Tibial nerve (tissue), 4 donors: Measurements from ENCODE around the gene AGAP6. TPM values are rescaled to one million over a fixed set of nuclear protein-coding genes. Genes with fewer than 3 reads are reported as not detected.
A peak's percentile ranks its signal among the peaks of the same experiment; 100 is the strongest.
"Not testable (repeated sequence)": the region's sequence is repeated elsewhere in the genome, so short reads cannot be mapped to it uniquely, and the experiment has no call there.

Source experiments
- DNase-seq, 2 donors: peaks; one replicate each; pipeline ENCODE4 v3.0.0-alpha.2; 2019; ENCODE audit warnings: low spot score in 2 of 2
- H3K27ac ChIP-seq, 4 donors: fragments of 200-600 bp; sonication (generic) in 3 of 4; one replicate each; pipeline ENCODE4 v1.5.1; 2017 to 2019; ENCODE audit warnings: mild to moderate bottlenecking in 1 of 4
- H3K27me3 ChIP-seq, 2 donors: fragments of 200-600 bp; sonication (generic) in 1 of 2; one replicate each; pipeline versions ENCODE4 v1.5.1 to v1.6.0; 2017 to 2019
- H3K36me3 ChIP-seq, 3 donors: fragments of 200-600 bp; sonication (generic); one replicate each; pipeline ENCODE4 v1.5.1; 2018 to 2019
- H3K4me1 ChIP-seq, 4 donors: fragments of 200-600 bp; sonication (generic) in 3 of 4; one replicate each; pipeline ENCODE4 v1.5.1; 2017 to 2019
- H3K4me3 ChIP-seq, 4 donors: fragments of 200-600 bp; sonication (generic) in 3 of 4; one replicate each; pipeline ENCODE4 v1.5.1; 2017 to 2019; ENCODE audit warnings: mild to moderate bottlenecking in 1 of 4, moderate library complexity in 1 of 4
- H3K9me3 ChIP-seq, 4 donors: fragments of 200-600 bp; sonication (generic) in 3 of 4; one replicate each; pipeline ENCODE4 v1.5.1; 2017 to 2019
- EP300 ChIP-seq, 2 donors: sonication (generic); formaldehyde crosslinking; IDR thresholded peaks; one replicate each; pipeline ENCODE4 v1.6.1; 2017; ENCODE audit warnings: antibody characterized with exemption in 2 of 2, mild to moderate bottlenecking in 1 of 2
- WGBS, 2 donors: methylation state at CpG; one replicate each; pipeline ENCODE4 v1.1.5; 2018; 5-methylcytosine and 5-hydroxymethylcytosine counted together
- total RNA-seq, 4 donors: library from RNA; depleted of rRNA; stranded (reverse); fragments of >200 nt; gene quantifications; one replicate each; pipeline ENCODE4 v1.1.0, GENCODE V29; 2016
- TF ChIP-seq, protein P1 (sequence below), 5 experiments: fragments of 200-600 bp in 3 of 5; fragments of 450-650 bp in 2 of 5; sonication (generic) in 3 of 5; IDR thresholded peaks; one replicate each; pipeline ENCODE4 v1.5.1; 2016 to 2019; ENCODE audit warnings: antibody characterized with exemption in 5 of 5, mild to moderate bottlenecking in 3 of 5, moderate library complexity in 2 of 5

AGAP6 gene
- 10 to 100 TPM; 17.7 to 37.5 (median 28.7) TPM for total RNA-seq

DNA sequence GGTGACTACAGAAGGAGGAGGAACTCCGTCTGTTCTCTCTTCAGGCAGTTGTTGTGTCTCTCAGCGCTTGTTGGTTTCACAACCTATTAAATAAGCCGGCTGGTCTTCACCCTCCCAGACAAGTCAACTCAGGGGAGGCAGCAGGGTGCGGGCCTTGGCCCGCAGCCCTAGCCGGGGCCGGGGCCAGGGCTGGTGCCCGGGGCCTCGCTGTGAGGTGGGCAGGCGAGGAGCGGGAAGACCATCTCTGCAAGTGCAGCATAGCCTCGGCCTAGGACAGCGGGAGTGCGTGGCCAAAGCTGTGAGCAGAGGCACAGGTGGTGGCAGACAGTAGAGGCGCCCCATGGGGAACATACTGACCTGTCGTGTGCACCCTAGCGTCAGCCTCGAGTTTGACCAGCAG, at the start of gene AGAP6:
Gene AGAP6 (plus strand): TSS at position 31 of the 400 bp plus-strand sequence. CDS start 310 bp downstream, at position 341.
- H3K36me3 ChIP-seq, H3K4me1 ChIP-seq, DNase-seq, H3K4me3 ChIP-seq, H3K27me3 ChIP-seq, H3K27ac ChIP-seq, H3K9me3 ChIP-seq: not testable (repeated sequence)
- 95 to 96% methylated on average over 10 to 16 of the region's 18 CpGs for WGBS, 2 donors

DNA sequence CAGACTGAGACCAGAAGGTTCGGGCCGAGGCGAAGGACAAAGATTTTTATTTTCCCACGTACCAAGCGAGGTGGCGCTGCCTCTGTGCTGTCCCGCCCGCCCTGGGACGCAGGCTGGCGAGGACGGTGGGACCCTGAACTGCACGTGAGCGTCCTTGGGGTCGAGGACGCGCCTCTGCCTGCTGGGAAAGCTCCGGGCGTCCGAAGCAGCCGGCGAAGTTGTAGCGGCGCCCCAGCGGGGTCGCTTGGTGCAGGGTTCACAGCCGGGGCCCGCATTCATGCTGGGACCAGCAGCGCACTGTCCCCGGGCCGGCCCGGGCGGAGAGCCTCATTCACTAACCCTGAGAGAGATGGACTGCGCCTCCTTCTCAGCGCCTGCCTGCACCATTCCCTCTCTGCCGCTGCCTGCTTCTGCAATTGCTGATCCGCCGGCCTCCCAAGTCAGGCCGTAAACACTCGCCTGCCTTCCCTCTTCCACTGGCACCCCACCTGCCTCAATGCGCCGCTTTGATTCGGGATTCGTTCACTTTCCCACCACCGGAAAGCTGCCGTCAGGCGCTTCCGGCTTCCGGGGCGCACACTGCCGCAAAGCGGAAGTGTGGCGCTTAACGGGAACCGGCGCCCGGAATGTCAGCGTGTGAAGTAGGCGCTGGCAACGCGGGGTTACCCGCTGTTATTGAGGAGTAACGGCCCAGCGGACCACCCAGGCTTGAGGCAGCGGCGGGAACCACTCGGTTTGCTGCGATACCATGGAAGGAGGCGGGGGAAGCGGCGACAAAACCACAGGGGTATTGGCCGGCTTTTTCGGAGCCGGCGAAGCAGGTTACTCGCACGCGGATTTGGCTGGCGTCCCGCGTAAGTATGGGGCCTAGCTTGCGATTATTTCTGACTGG, 46.5 kb upstream of the AGAP6 start, which contains the start of the genes PARG and TIMM23B:
Gene PARG (minus strand): TSS at position 581 of the 892 bp plus-strand sequence. CDS start 302 bp downstream, at position 279.
Gene TIMM23B (plus strand): TSS at position 607 of the 892 bp plus-strand sequence. CDS start 142 bp downstream, at position 749.
- H3K4me3 ChIP-seq = peak within 1 kb of the TSS; percentile 59 to 86 (median 76)
- peak; percentile 42 to 52 for DNase-seq
- TF ChIP-seq EP300 (IDR thresholded peaks at IDR 0.05) = peak in 1 of 2 donors; percentile 86
- TF ChIP-seq, protein P1, sequence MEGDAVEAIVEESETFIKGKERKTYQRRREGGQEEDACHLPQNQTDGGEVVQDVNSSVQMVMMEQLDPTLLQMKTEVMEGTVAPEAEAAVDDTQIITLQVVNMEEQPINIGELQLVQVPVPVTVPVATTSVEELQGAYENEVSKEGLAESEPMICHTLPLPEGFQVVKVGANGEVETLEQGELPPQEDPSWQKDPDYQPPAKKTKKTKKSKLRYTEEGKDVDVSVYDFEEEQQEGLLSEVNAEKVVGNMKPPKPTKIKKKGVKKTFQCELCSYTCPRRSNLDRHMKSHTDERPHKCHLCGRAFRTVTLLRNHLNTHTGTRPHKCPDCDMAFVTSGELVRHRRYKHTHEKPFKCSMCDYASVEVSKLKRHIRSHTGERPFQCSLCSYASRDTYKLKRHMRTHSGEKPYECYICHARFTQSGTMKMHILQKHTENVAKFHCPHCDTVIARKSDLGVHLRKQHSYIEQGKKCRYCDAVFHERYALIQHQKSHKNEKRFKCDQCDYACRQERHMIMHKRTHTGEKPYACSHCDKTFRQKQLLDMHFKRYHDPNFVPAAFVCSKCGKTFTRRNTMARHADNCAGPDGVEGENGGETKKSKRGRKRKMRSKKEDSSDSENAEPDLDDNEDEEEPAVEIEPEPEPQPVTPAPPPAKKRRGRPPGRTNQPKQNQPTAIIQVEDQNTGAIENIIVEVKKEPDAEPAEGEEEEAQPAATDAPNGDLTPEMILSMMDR (IDR thresholded peaks at IDR 0.05) = peak in 1 of 5 experiments; percentile 28
- not testable (repeated sequence) for H3K27me3 ChIP-seq, H3K36me3 ChIP-seq, H3K9me3 ChIP-seq
- H3K4me1 ChIP-seq = peaks cover 0 to 29% (median 8%) of the 10 kb centered on the region in 4 donors
- 0% methylated on average over 47 to 58 of the region's 81 CpGs for WGBS, 2 donors
- H3K27ac ChIP-seq = peak within 1 kb of the TSS in 3 of 4 donors; percentile 54 to 74 (median 60)

DNA sequence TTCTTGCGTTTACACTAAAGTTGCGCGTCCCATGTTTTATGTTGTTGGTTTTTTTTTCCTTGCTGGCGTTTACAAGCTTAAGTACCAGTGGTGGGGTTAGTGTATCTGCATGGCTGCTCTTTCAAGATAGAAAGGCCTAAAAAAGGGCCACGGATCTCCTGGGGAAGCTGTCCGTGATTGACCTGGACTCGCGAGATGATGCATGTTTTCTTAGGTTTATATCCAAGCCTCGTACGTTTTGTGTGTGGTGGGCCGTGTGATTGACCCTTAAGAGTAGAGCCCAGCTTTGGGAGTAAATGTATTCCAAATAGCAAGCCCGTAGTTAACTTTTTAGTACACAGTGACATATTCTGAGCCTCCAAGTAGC, 45.9 kb upstream of the AGAP6 start:
- H3K9me3 ChIP-seq, H3K36me3 ChIP-seq, H3K27me3 ChIP-seq, DNase-seq: not testable (repeated sequence)
- H3K27ac ChIP-seq = peak overlapping the region in 2 of 4 donors; percentile 60 to 74
- WGBS, 2 donors = 0% methylated on average over 12 of the region's 12 CpGs
- H3K4me1 ChIP-seq = peaks cover 0 to 29% (median 8%) of the 10 kb centered on the region in 4 donors
- H3K4me3 ChIP-seq = peak overlapping the region; percentile 59 to 86 (median 76)

DNA sequence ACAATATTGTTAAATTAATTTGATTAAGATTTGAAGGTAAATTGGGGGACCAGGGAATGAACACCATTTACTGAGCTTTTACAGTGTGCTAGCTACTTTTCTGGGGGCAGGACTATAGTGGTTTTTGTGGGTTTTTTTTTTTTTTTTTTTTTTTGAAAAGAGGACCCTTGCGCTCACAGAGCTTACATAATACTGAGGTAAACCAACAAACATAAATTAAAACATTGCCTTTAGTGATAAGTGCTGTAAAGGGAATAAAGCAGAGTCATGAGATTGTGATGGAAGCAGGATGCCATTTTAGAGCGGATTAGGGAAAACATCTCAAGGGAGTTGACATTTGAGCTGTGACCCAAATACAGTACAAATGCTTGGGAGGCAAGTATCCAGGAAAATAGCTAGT, 44.6 kb upstream of the AGAP6 start:
- H3K36me3 ChIP-seq = peaks cover 0 to 14% (median 0%) of the 10 kb centered on the region in 3 donors
- not testable (repeated sequence) for H3K4me3 ChIP-seq, DNase-seq, H3K9me3 ChIP-seq, H3K27me3 ChIP-seq, H3K27ac ChIP-seq
- peaks cover 0 to 26% (median 8%) of the 10 kb centered on the region in 4 donors for H3K4me1 ChIP-seq
- 80 to 90% methylated on average over 2 of the region's 2 CpGs for WGBS, 2 donors

DNA sequence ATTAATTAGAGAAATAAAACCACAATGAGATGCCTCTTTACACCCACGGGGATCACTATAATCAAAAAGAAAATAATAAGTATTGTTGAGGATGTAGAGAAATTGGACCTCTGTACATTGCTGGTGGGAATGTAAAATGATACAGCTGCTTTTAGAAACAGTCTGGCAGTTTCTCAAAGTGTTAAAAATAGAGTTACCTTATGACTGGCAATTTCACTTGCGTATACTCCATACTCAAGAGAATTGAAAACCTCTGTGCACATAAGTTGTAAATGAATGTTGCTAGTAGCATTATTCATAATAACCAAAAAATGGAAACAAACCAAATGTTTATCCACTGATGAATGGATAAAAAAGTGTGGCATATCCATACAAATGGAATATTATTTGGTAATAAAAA, 40.1 kb upstream of the AGAP6 start:
- not testable (repeated sequence) for DNase-seq, H3K4me1 ChIP-seq, H3K27me3 ChIP-seq, H3K4me3 ChIP-seq, H3K27ac ChIP-seq, H3K9me3 ChIP-seq
- 91 to 100% methylated on average over 1 of the region's 2 CpGs for WGBS, 2 donors
- peaks cover 0 to 17% (median 0%) of the 10 kb centered on the region in 3 donors for H3K36me3 ChIP-seq

DNA sequence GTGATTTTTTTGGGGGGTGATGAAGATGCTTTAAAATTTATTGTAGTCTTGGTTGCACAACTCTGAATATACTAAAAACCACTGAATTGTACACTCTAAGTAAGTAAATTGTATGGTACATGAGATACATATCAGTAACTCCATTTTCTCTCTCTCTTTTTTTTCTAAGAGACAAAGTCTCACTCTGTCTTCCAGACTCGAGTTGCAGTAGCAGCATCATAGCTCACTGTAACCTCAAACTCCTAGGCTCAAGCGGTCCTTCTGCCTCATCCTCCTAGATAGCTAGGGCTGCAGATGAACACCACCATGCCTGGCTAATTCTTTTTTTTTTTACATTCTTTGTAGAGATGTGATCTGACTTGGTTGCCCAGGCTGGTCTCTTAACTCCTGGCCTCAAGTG, 39.5 kb upstream of the AGAP6 start:
- H3K9me3 ChIP-seq, H3K4me1 ChIP-seq, H3K27me3 ChIP-seq, DNase-seq, H3K4me3 ChIP-seq, H3K27ac ChIP-seq: not testable (repeated sequence)
- 90 to 98% methylated on average over 2 of the region's 2 CpGs for WGBS, 2 donors
- peaks cover 0 to 17% (median 0%) of the 10 kb centered on the region in 3 donors for H3K36me3 ChIP-seq

DNA sequence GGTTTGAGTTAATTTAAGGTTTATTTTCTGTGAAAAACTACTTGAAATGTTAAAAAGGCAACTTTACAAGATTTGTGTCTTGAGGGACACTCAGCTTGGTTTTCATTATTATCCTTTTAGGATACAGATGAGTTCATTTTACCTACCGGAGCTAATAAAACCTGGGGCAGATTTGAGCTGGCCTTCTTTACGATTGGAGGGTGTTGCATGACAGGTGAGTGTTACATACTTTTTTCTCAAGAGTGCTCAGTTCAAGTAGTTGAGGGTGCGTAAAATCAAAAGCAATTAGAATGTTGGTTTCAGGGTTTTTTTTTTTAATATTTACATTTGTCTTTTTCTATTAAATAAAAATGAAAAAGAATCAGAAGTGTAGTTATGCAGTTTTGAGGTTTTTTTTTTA, 36.2 kb upstream of the AGAP6 start:
- not testable (repeated sequence) for H3K9me3 ChIP-seq, H3K27ac ChIP-seq, DNase-seq, H3K4me1 ChIP-seq, H3K27me3 ChIP-seq, H3K4me3 ChIP-seq
- peaks cover 0 to 23% (median 0%) of the 10 kb centered on the region in 3 donors for H3K36me3 ChIP-seq
- 81 to 85% methylated on average over 3 of the region's 3 CpGs for WGBS, 2 donors

DNA sequence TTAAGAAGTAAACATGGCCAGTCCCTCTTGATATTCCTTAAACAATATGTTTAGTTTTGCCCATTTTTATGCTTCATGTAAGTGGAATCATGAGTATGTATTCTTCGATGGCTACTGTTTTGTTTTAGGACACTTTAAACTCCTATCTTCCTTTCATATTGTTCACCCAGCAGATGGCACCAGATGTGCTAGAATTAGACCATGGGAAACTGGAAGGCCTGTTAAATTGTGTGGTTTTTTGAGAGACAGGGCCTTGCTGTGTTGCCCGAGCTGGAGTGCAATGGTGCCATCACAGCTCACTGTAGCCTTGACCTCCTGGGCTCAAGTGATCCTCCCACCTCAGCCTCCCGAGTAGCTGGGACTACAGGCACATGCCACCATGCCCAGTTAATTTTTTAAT, 35.1 kb upstream of the AGAP6 start:
- WGBS, 2 donors = 65 to 94% methylated on average over 2 to 3 of the region's 3 CpGs
- H3K9me3 ChIP-seq, DNase-seq, H3K4me1 ChIP-seq, H3K4me3 ChIP-seq, H3K27ac ChIP-seq, H3K27me3 ChIP-seq: not testable (repeated sequence)
- peaks cover 0 to 20% (median 0%) of the 10 kb centered on the region in 3 donors for H3K36me3 ChIP-seq

DNA sequence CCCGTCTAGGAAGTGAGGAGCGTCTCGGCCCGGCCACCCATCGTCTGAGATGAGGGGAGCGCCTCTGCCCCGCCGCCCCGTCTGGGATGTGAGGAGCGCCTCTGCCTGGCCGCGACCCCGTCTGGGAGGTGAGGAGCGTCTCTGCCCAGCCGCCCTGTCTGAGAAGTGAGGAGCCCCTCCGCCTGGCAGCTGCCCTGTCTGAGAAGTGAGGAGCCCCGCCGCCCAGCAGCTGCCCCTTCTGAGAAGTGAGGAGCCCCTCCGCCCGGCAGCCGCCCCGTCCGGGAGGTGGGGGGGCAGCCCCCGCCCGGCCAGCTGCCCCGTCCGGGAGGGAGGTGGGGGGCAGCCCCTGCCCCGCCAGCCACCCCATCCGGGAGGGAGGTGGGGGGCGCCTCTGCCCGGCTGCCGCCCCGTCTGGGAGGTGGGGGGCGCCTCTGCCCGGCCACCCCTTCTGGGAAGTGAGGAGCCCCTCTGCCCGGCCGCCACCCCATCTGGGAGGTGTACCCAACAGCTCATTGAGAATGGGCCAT, 17.8 kb upstream of the AGAP6 start:
- H3K27me3 ChIP-seq, H3K27ac ChIP-seq: not testable (repeated sequence)

DNA sequence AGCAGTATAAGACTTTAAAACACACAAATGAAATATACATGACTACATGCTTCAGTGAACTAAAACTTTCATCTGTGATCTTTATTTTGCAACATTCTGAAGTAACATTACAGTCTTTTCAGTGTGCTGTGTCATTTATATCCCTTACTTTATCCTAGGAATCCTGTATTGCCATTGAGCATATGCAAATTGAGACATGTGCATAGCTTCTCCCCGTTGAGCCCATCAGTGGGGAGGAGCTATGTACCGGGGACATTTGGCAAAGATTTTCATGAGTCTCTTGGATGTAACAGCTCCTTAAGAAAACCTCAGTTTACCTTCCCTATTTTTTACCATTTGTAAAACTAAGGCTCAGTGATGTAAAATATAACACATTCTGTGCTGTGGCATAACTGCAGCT, 16.7 kb upstream of the AGAP6 start:
- H3K27ac ChIP-seq, H3K9me3 ChIP-seq, DNase-seq, H3K27me3 ChIP-seq, H3K4me1 ChIP-seq, H3K4me3 ChIP-seq: not testable (repeated sequence)
- WGBS, 2 donors = 70 to 71% methylated on average over 2 of the region's 2 CpGs
- peaks cover 0 to 19% (median 0%) of the 10 kb centered on the region in 3 donors for H3K36me3 ChIP-seq

More for the DNA sequence above, 17.8 kb upstream of the AGAP6 start:
- not testable (repeated sequence) for H3K4me3 ChIP-seq, H3K4me1 ChIP-seq, DNase-seq, H3K9me3 ChIP-seq
- WGBS, 2 donors = 93 to 98% methylated on average over 8 to 12 of the region's 37 CpGs
- H3K36me3 ChIP-seq = peaks cover 0 to 14% (median 0%) of the 10 kb centered on the region in 3 donors

DNA sequence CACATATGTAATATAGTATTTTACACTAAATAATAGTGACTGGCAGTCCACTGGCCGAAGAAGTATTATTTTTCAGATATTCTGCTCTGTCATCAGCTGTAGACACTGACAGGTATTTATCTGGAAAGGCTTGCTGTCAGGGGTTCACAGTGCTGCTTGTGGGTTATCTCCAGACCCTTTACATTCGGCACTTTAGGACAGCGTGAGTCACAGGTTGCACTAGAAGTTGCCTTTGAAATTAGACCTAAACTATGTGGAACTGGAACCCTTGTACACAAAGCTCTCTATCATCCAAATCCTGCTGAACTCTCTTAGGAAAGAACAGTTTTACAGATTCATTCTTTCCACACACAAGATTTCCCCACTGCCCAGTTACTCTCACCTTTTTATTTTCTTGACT, 16.1 kb upstream of the AGAP6 start:
- peaks cover 0 to 20% (median 0%) of the 10 kb centered on the region in 3 donors for H3K36me3 ChIP-seq
- H3K27me3 ChIP-seq, H3K9me3 ChIP-seq, DNase-seq, H3K4me1 ChIP-seq, H3K4me3 ChIP-seq, H3K27ac ChIP-seq: not testable (repeated sequence)
- WGBS, 2 donors = 92 to 98% methylated on average over 3 of the region's 3 CpGs

DNA sequence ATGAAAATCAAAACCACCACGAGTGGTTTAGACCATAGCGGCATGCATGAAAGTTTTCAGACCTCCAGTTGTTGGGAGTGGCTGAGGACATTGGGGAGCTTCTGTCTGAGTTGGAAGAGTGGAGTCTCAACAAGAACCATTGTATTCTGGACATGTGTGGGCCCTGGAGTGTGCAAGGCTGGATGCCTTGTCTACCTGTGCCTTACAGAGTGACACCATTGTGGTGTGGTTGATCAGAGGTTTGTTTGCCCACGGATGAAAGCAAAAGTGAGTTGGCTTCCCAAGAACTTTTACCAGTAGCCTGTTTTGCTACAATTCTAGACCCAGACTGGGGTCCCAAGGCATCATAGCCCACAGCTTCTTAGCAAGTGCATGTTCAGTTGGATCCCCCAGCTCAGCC, 10.4 kb upstream of the AGAP6 start:
- 96 to 97% methylated on average over 3 of the region's 3 CpGs for WGBS, 2 donors
- H3K9me3 ChIP-seq, DNase-seq, H3K4me1 ChIP-seq, H3K27ac ChIP-seq, H3K4me3 ChIP-seq, H3K27me3 ChIP-seq: not testable (repeated sequence)
- peaks cover 0 to 11% (median 0%) of the 10 kb centered on the region in 3 donors for H3K36me3 ChIP-seq
